ENCODE data around the gene COX8A. TPM values are rescaled to one million over a fixed set of nuclear protein-coding genes. Genes with fewer than 3 reads are reported as not detected.

Gene COX8A
- polyA plus RNA-seq, 1 experiment, result 200 TPM

GRCh38 chr11:64006398-64006797, 32.0 kb downstream of the COX8A start:
- POLR2A ChIA-PET, result no interaction called here
- no peak for DNase-seq (ENCODE audit: low read depth, low spot score)
- TF ChIP-seq CTCF (IDR thresholded peaks at IDR 0.05; ENCODE audit: low read depth, low read length), result no peak
- Histone ChIP-seq H3K27me3 (ENCODE audit: control insufficient read depth, insufficient read depth, low read length) (no peaks in the 10 kb centered on the region), H3K27ac (ENCODE audit: low read depth, low read length) (no peak overlapping the region), H3K9me3 (ENCODE audit: control insufficient read depth, insufficient read depth, low read length) (peaks cover 22% of the 10 kb centered on the region), H3K4me3 (ENCODE audit: low read depth, low read length) (no peak overlapping the region)
- CTCF ChIA-PET, result interaction anchor here (1.1 to 1.8 kb wide), 3 partner anchors 146 to 179 kb away, joined by 4 to 7 read pairs (median 5); no protein-coding TSS in a partner anchor

GRCh38 chr11:64007160-64007628, 32.8 kb downstream of the COX8A start:
- POLR2A ChIA-PET, result no interaction called here
- Histone ChIP-seq H3K4me3 (ENCODE audit: low read depth, low read length) (peak overlapping the region; percentile 39), H3K27ac (ENCODE audit: low read depth, low read length) (no peak overlapping the region), H3K9me3 (ENCODE audit: control insufficient read depth, insufficient read depth, low read length) (peaks cover 22% of the 10 kb centered on the region), H3K27me3 (ENCODE audit: control insufficient read depth, insufficient read depth, low read length) (no peaks in the 10 kb centered on the region)
- TF ChIP-seq CTCF (IDR thresholded peaks at IDR 0.05; ENCODE audit: low read depth, low read length), result no peak
- CTCF ChIA-PET, result interaction anchor here (0.7 to 1.8 kb wide), 5 partner anchors 141 to 178 kb away, joined by 5 to 7 read pairs (median 6); no protein-coding TSS in a partner anchor
- DNase-seq (ENCODE audit: low read depth, low spot score), result no peak

- DNase-seq (ENCODE audit: low read depth, low spot score), result no peak
- Histone ChIP-seq H3K9me3 (ENCODE audit: control insufficient read depth, insufficient read depth, low read length) (peaks cover 22% of the 10 kb centered on the region), H3K27ac (ENCODE audit: low read depth, low read length) (no peak overlapping the region), H3K27me3 (ENCODE audit: control insufficient read depth, insufficient read depth, low read length) (no peaks in the 10 kb centered on the region), H3K4me3 (ENCODE audit: low read depth, low read length) (peak overlapping the region; percentile 39)
- ChIA-PET POLR2A (no interaction called here), CTCF (interaction anchor here (0.5 to 1.8 kb wide), 4 partner anchors 140 to 1968 kb away, joined by 5 to 7 read pairs (median 6); no protein-coding TSS in a partner anchor)
- no peak for TF ChIP-seq CTCF (IDR thresholded peaks at IDR 0.05; ENCODE audit: low read depth, low read length)
These were observed 33.3 kb downstream of the COX8A start for GRCh38 chr11:64007629-64008282.

GRCh38 chr11:64008283-64008913, 34.0 kb downstream of the COX8A start:
- no peak overlapping the region for H3K27ac ChIP-seq (ENCODE audit: low read depth, low read length)
- no peaks in the 10 kb centered on the region for H3K27me3 ChIP-seq (ENCODE audit: control insufficient read depth, insufficient read depth, low read length)
- peaks cover 22% of the 10 kb centered on the region for H3K9me3 ChIP-seq (ENCODE audit: control insufficient read depth, insufficient read depth, low read length)
- TF ChIP-seq CTCF (IDR thresholded peaks at IDR 0.05; ENCODE audit: low read depth, low read length), result no peak
- ChIA-PET POLR2A (no interaction called here), CTCF (interaction anchor here (0.5 to 1.8 kb wide), 5 partner anchors 140 to 1969 kb away, joined by 3 to 7 read pairs (median 5); no protein-coding TSS in a partner anchor)
- no peak for DNase-seq (ENCODE audit: low read depth, low spot score)
- no peak overlapping the region for H3K4me3 ChIP-seq (ENCODE audit: low read depth, low read length)

Data from AG04450 (cell line).